Hypothalamus (tissue), 51 donors: ENCODE measurements around the gene BCL6B.
"Not testable (repeated sequence)": the region's sequence is repeated elsewhere in the genome, so short reads cannot be mapped to it uniquely, and the experiment has no call there.

Source experiments
- DNase-seq, 51 donors: peaks; one replicate each; lab custom pipeline; 2025; lab: John Stamatoyannopoulos, UW

BCL6B gene

GRCh38 chr17:7022781-7023571, at the start of gene BCL6B:
Gene BCL6B (plus strand): TSS chr17:7023050. CDS start chr17:7023672, 622 bp downstream.
- DNase-seq: no peak

GRCh38 chr17:6979440-6979839, 43.4 kb upstream of the BCL6B start:
- DNase-seq: not testable (repeated sequence)

- no peak for DNase-seq
These were observed 41.4 kb upstream of the BCL6B start for GRCh38 chr17:6981426-6981825.

- DNase-seq: no peak
These were observed 37.6 kb upstream of the BCL6B start for GRCh38 chr17:6985266-6985665.

- no peak for DNase-seq
These were observed 36.2 kb upstream of the BCL6B start for GRCh38 chr17:6986676-6987075.

- no peak for DNase-seq
These were observed 33.1 kb upstream of the BCL6B start for GRCh38 chr17:6989779-6990178.

GRCh38 chr17:6993613-6994056, 29.2 kb upstream of the BCL6B start:
- not testable (repeated sequence) for DNase-seq

GRCh38 chr17:6994118-6994598, 28.7 kb upstream of the BCL6B start:
- DNase-seq: no peak

- DNase-seq: no peak
These were observed 28.1 kb upstream of the BCL6B start for GRCh38 chr17:6994666-6995256.

- DNase-seq: no peak
These were observed 27.2 kb upstream of the BCL6B start, which contains the start of gene ALOX12 for GRCh38 chr17:6995500-6996255. Gene ALOX12 (plus strand): TSS chr17:6996049. CDS start chr17:6996118, 69 bp downstream.

GRCh38 chr17:6996256-6997011, 26.4 kb upstream of the BCL6B start:
- no peak for DNase-seq

GRCh38 chr17:6997171-6997570, 25.7 kb upstream of the BCL6B start:
- DNase-seq: no peak

- DNase-seq: no peak
These were observed 23.9 kb upstream of the BCL6B start for GRCh38 chr17:6998855-6999508.

GRCh38 chr17:7001318-7001961, 21.4 kb upstream of the BCL6B start:
- DNase-seq: peak in 2 of 51 donors; percentile 11 to 15

GRCh38 chr17:7002288-7003047, 20.4 kb upstream of the BCL6B start:
- no peak for DNase-seq

- no peak for DNase-seq
These were observed 19.1 kb upstream of the BCL6B start for GRCh38 chr17:7003745-7004144.

GRCh38 chr17:7004398-7005253, 18.2 kb upstream of the BCL6B start:
- peak in 2 of 51 donors; percentile 18 to 50 for DNase-seq

GRCh38 chr17:7005716-7006115, 17.1 kb upstream of the BCL6B start:
- DNase-seq: no peak
